ENCODE measurements around the gene P2RX6.

GRCh38 chr22:20968281-20968977 is 46.5 kb upstream of the P2RX6 start:
- TF ChIP-seq CTCF (IDR thresholded peaks at IDR 0.05) (no peak), POLR2A (IDR thresholded peaks at IDR 0.05) (no peak)

Measured in right lobe of liver (tissue), 4 donors.